Fibroblast of pulmonary artery (primary cell): Measurements from ENCODE around the gene SLC22A23.

ENCODE experiments used
- DNase-seq: peaks from one replicate; pipeline ENCODE4 v3.0.0-alpha.2; 2010; ENCODE audit warnings: low read depth
- H3K4me3 ChIP-seq: replicated peaks from 2 replicates; pipeline ENCODE4 v1.5.1; 2011; ENCODE audit warnings: low read depth, mild to moderate bottlenecking, control low read depth, low read length, moderate library complexity
- TF ChIP-seq, protein P1 (sequence below): IDR thresholded peaks from 2 replicates; pipeline ENCODE4 v1.5.1; 2011; ENCODE audit warnings: mild to moderate bottlenecking, control low read depth, low read length, inconsistent platforms; ENCODE audit errors: missing control alignments

Gene SLC22A23

DNA sequence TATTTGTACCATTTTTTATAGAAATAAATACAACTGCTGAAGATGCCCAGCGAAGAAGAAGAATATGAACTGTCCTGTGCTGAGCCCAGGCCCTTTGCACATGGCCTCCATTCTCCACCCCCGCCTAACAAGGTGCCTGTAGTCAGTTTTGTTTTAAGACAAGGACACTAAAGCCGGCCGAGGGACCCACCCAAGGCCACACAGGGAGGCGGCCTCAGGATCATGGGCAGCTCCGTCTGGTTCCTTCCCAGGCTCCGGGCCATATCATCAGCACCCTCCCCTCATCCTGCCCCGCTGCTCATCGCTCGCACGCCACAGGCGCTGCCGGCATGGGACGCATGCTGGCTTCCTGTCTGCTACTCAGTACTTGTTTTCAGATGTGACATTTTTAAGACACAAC is 176.8 kb downstream of the SLC22A23 start:
- no peak overlapping the region for H3K4me3 ChIP-seq
- TF ChIP-seq, protein P1, sequence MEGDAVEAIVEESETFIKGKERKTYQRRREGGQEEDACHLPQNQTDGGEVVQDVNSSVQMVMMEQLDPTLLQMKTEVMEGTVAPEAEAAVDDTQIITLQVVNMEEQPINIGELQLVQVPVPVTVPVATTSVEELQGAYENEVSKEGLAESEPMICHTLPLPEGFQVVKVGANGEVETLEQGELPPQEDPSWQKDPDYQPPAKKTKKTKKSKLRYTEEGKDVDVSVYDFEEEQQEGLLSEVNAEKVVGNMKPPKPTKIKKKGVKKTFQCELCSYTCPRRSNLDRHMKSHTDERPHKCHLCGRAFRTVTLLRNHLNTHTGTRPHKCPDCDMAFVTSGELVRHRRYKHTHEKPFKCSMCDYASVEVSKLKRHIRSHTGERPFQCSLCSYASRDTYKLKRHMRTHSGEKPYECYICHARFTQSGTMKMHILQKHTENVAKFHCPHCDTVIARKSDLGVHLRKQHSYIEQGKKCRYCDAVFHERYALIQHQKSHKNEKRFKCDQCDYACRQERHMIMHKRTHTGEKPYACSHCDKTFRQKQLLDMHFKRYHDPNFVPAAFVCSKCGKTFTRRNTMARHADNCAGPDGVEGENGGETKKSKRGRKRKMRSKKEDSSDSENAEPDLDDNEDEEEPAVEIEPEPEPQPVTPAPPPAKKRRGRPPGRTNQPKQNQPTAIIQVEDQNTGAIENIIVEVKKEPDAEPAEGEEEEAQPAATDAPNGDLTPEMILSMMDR = no peak
- DNase-seq = no peak

DNA sequence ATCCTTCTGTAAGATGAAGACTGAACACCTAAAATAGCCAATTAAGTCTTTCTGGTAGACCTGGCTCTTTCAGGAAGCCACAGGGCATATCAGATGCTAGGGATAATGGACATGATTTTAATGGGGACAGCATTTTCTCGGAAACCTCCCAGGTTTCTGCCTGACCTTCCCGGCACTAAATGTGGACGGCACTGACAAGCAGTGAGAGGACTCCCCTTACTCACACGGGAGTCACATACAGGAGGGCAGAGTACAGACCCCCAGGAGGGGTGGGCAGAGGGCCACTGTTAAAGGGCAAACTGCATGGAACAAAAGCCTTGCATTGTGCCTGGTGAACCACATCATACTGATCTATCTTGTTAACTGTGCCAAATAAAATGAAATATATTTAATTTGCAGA is 178.2 kb downstream of the SLC22A23 start:
- TF ChIP-seq, protein P1 = no peak
- no peak for DNase-seq
- H3K4me3 ChIP-seq = no peak overlapping the region

DNA sequence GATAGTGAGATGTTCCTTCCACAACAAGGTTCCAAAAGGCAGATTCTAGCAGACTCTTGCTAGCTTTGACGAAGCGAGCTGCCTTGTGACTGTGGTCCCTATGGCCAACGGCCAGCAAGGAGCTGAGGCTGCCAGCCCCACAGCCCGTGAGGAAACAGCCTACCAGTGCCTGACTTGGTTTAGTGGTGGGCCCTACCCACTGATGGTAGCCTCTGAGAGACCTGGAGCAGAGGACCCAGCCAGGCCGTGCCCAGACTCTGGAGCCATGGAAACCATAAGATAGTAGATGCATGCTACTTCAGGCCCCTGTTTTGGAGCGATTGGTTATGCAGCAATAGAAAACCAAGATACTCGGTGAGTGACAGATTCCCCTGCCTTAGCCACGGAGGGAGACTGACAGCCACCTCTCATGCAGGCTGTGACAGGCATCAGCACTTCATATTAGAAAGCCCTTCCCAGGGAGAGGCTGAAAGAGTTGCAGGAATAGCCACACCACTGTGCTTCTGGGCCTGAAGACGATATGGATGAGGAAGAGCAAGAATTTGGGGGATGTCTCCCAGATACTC is 178.9 kb downstream of the SLC22A23 start:
- TF ChIP-seq, protein P1 = no peak
- DNase-seq = no peak
- no peak overlapping the region for H3K4me3 ChIP-seq

DNA sequence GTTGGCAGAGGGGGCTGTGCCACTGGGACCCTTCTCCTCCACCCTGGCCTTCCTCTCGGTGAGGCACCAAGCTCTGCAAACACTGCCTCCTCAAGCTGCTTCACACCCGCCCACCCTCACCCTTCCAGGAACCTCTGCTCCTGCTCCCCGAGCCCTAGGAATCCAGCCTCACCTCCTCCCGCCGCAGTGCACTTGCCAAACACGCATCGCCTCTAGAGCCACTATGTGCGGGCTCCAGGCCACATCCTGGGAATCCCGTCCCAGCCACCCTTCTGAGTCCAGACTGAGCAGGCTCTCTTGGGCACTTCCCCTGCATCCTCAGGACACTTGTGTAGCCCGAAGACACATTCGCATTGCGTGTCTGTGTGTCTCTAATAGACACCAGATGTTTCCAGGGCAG is 179.6 kb downstream of the SLC22A23 start:
- DNase-seq = no peak
- TF ChIP-seq, protein P1 = no peak
- no peak overlapping the region for H3K4me3 ChIP-seq

DNA sequence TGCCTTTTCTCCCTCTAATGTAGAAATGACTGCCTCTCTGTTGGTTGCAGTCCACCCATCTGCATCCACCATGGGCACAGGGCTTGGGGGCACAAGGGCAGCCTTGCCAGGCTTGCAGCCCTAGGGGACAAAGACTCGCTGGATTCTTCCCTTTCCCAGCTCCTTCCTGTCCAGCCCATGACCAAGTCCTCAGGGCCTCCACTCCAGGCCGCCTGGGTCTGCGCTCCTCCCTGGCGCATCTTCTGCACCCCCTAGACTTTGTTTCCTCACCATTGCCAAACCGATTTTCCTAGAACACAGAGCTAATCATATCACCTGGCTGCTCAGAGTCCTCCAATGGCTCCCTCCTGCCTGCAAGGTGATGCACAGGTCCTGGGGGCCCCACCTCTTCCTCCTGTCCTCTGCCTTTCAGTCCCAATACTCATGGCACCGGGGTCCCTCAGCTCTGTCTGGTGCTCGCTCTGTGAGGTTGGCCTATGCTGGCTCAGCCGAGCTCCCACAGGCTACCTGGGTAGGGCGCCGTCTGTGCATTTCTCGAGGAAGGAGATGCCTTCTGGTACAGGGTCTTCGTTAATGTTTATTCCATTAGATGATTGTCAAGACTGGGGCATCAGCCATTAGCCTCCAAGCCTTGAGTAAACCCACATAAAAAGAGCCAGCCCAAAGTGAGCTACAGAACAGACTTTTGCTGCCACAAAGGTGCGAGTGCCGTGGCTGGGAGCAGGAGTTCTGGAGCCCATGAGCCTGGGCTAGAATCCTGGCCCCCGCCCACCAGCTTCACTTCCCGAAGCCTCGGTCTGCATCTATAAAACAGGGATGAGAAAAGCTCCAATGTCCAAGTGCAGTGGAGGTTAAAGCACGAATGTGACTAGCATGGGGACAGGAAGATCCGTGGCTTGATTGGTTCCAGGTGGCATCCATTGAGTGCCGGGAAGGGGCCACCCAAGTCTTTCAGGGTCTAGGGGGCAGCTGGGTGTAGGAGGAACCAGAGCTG is 180.4 kb downstream of the SLC22A23 start:
- no peak for DNase-seq

DNA sequence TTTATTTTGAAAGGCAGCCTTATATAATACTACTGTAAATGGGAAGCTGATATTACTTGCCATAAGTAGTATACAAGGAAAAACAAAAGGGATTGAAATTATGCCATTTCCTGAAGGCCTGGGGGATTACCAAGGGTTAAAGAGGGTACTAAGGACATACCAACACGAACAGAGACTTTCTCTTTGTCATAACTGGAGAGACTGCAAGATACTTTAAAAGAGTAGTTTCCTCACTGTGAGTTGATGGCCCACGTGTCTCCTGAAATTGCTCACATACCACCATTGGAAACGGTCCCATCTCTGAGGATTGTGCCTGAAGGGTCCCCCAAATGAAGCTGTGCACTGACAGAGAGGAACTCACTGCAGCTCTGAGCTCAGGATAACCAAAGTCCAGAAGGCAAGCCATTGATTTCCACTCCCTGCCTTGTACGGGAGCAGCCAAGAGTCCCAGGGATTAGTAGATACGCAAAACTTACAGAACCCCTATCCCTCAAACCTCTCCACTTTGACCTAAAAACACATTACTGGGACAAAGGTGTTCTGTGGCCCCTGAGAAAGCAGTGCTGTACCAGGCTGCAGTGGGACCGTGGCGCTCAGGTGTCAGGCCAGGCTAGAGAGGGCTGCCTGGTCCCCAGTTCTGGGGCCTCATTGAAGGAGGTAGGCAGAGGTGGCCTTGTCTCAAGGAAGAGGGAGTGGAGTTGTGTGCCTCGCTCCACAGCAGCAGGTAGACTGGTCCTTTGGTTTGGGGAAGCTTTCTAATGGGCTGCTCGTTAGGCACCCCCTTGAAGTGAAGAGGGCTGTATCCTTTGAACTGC is 182.9 kb downstream of the SLC22A23 start:
- TF ChIP-seq, protein P1 = no peak
- H3K4me3 ChIP-seq = no peak overlapping the region

More for the DNA sequence above, 180.4 kb downstream of the SLC22A23 start:
- no peak overlapping the region for H3K4me3 ChIP-seq
- TF ChIP-seq, protein P1 = no peak

More for the DNA sequence above, 182.9 kb downstream of the SLC22A23 start:
- no peak for DNase-seq
